Measurements from ENCODE around the gene RNF145.
A peak's percentile ranks its signal among the peaks of the same experiment; 100 is the strongest.
"Not testable (repeated sequence)": the region's sequence is repeated elsewhere in the genome, so short reads cannot be mapped to it uniquely, and the experiment has no call there.

RNF145 gene

DNA sequence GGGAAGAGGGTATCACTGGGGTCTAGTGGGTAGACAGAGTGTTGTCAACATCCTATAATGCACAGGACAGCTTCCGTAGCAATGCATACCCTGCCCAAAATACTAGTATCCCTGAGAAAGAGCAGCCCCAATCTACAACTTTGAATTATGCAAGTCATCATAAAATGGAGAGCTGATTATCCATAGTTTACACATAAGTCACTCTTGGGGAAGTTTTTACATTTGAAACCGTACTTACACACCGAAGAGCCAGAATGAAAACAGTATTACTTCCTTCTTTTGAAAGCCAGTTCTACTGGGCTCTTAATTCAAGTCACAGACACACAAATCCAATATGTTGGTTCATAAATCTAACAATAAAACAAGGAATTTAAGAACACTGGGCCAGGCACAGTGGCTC is 21.6 kb downstream of the RNF145 start:
- DNase-seq: no peak

DNA sequence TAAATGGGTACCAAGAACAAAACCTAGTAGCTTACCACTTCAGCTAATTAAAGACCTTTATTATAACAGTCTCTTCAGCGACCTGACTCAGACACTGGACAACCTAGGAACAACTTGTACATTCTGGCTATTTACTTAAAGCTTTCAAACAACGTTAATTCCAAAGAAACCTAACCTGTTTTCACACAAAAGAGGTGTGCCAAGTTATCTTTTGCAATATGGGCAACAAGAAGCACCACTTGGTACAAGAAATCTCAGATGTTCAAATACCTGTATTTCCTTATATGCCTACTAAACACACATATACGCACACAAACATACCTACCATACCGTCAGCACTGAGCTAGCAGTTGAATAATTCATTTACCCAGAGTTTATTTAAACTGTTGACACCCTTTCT is 23.0 kb downstream of the RNF145 start:
- DNase-seq: no peak

DNA sequence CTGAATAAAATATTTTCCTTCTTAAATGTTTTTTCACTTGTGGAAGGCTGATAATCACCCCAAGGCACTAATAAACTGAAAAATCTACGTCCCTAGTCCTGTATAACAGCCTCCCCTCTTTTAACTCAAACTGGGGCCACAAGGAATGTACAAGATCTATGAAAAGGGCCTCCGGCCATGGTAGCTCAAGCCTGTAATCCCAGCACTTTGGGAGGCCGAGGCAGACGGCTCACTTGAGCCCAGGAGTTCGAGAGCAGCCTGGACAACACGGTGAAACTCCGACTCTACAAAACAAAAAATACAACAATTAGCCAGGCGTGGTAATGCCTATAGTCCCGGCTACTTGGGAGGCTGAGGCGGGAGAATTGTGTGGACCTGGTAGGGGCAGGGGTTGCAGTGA is 23.6 kb downstream of the RNF145 start:
- DNase-seq: no peak

DNA sequence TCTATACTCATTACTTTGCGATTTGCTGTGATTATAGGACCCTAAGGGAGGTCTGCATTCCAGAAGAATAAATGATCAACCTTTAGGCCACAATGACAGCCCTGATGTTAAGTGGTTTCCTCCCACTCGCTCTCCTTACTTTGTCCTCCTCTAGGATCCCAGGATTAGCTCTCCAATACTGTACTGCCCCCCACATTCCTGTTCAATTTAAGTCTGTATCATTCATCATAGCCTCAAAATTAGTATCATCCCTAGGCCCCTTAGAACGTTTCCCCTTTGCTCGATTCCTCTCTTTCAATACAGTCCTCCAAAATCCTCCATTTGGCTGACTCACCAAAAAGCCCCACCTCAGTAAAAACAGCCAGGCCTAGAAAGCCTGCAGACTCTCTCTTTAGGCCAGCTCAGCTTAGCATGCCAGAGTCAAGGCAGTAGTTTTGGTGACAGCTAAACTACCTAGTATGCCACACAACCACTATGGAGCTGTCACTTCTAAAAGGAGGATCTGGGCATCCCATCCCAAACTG is 24.4 kb downstream of the RNF145 start:
- DNase-seq: no peak

DNA sequence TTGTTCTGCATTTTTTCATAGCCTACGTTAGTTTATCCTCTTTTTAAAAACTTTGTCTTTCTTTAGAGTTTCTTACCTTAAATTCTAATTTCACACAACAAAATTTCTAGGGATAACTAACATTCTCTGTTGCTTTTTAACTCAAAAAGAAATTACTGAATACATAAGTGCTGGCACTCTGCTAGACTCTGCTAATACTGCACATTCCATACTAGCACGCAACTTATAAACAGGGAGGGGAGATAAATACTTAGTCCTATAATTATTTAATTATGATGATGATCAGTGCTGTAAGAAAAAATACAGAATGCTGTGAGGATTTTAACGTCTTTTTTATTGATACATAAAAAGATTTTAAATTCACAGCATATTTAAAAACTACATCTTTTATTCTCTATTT is 25.1 kb downstream of the RNF145 start:
- DNase-seq: no peak

DNA sequence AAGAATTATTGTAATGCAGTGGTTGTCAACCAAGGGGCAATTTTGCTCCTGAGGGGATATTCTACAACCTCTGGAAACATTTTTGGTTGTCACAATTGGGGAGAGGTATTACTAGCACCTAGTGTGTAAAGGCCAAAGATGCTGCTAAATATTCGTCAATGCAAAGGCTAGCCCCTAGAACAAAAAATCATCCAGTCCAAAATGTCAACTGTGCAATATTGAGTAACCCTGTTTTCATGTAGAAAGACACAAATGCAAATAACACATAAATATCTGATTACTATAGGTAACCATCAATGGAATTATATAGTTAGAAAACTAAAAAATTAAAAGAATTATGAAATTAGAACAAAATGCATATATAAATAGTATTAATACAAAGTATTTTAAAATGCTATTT is 26.1 kb downstream of the RNF145 start:
- DNase-seq: no peak

DNA sequence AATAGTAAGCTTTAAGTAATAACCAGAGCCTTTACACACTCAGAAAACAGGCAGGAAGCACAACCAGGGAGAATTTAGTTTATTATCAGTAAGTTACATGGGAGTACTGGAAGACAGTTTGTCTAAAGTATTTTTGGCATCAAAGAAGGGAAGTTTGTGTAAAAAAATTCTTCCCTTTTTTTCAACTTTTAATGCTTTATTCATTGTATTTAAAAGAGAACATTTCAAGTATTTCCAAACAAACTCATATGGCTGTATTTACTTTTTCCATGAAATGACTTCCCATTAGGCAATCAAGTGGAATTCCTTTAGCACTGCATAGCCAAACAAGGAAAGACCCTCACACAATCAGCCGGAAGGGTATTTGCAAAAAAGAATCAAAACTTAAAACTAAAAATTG is 26.7 kb downstream of the RNF145 start:
- DNase-seq: no peak

DNA sequence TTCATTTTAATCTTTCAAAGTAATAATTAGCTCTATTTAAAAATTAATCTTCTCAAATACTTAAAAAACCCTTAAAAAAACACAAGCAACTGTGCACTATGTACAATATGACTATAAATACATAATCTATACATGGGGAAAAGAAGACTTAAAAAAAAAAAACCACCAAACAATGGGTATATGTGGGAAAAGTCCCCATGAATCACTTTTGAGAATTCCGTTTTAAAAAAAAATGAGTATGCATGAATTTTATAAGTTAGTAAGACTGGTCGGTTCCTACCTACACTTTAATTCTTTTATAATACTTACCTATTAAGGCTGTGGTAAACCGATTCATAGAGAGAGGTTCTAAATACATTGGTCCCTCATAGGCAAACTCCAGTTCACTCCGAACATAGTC is 27.7 kb downstream of the RNF145 start:
- no peak for DNase-seq

DNA sequence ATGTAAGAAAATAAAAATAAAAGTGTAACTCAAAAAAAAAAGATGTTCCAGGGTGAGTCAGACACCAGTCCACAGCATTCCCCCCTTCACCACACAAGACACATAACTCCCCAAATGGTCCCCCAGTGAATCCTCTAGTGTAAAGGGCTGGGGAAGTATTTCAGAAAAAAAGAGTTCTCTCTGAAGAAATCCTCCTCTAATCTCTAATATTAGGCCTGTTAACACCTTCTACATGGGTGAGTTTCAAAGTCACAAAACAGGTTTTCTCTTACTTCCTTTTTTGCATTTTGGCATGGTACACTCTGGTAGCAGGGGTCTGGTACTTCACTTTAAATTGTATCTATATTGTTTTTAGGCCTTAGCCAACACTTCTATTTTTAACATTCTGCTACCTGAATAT is 28.2 kb downstream of the RNF145 start:
- DNase-seq: no peak

DNA sequence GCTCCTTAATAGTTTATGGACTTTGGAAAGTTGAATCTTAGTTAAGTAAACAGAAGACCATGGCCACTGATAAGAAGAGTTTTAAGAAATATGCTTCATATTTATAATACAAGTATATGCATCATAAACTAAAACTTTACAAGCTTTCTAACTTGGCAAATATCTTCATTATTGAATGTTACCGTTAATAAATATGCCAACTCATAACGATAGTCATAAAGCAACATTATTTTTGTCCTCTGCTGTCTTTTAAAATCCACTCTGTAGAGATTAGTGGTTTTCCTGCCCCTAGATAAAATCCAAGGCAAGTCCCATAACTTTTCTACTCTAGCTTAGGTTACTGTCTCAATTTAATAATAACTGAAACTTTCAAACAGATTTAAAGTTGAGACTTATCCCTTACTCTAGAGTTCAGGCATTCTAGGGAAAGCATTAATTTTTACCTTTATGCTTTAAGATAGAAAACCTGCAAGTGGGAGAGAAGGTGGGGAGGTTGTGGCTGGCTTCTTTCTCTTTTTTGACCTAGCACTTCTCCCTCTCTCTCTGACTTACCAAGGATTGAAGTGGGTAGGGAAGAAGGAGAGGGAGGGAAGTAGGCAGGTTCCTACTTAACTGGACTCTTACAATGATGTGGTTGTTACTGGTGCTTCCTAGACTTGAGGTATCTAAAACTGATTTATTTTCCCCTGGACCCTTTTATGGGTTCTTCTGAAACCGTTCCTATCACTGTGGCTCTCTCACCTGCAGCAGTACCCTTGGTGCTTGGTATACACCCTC is 29.6 kb downstream of the RNF145 start:
- no peak for DNase-seq

DNA sequence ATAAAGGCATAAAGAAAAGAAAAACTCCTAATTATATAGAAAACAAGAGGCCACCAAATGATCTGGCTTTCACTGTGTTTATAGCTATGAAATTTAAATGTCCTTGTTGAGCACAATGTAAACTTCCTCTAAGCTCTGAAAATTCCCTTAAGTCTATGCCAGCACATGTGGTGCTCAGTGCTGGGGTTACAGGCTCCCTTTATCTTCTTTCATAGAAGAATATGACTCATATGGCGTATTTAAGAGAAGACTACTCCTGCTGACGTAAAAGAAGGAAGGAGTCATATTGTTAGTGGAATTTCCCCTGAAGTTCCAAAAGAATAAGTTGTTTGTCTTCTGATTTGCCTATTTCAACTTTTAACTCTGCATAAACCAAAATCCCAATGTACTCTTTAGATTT is 30.4 kb downstream of the RNF145 start:
- no peak for DNase-seq

DNA sequence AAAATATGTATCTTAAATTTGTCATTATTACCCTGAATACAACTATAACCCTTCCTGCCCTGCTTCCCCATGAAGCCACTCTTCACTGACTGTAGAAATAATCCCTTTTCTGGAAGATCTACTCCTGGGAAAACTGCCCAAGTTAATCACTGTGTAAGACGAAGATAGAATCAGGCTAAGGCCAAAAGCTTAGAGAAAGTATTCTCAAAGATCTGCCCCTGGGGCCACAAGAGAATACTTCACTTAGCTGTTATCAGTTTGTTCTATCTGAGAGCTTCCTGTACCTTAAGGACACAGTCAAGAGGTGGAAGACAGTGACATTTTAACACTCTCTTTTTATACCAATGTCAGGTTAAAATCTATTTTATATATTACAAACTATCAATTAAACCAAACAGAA is 33.8 kb downstream of the RNF145 start:
- DNase-seq: no peak

DNA sequence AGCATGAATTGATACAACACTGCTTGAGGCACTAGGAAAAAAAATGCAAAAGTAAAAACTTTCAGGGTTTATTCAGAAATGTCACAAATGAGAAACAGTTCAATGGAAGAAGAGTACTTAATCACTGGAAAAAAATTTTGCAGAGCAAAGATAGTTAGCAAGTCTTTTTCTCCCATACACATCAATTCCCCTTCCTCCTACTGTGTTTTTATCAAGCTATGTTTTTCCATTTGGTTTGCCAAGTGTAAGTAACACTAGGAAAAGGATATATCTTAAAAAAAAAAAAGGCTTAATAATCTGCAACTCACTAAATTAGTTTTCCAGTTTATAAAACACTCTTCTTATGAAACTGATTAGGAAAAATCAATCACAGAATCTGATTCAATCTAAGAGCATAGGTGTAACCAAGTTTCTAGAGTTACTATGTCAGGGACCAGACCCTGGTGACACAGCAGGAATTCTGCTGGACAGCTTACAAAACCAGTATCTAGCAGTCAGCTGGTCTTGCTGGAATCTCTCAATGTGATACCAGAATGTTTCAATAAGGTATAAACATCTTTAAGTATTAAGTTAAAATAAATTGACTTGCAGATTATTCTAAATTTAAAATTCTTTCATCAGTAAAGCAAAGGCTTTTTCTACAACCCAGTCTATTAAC is 34.7 kb downstream of the RNF145 start:
- DNase-seq: no peak

DNA sequence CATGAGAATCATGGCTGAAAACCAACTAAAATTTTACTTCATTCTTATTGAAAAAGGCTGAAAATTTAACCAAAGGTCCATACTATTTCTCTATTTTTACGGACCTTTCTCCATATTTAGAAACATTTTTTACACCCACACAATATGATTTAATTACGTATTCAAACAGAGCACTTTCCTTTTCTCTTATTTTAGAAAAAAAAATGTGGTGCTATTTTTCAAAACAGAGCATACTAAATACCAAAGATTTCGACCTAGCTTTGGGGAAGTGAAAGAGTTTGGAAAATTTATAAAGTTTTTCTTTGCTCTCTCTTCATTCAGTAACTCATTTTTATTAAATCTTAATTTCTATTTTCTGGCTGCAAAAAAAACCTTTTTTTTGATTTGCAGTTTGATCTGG is 38.1 kb downstream of the RNF145 start:
- no peak for DNase-seq

DNA sequence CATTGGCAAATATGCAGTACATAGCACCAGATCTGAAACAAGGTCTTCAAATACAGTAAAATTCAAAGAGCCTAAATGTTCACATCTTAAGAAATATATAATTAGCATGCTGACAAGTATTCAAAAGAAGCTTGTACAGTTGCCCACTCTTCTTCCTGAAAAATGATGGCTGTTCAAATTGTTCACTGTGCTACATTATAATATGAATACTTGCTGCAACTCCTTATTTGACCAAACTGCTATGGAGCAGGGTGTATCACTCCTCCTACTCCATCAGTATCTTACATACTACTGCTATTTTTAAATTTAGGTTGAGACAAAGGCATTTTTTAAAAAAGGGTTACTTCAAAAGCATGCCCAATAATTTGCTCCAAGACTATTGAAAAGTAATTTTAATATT is 39.3 kb downstream of the RNF145 start:
- DNase-seq: no peak

DNA sequence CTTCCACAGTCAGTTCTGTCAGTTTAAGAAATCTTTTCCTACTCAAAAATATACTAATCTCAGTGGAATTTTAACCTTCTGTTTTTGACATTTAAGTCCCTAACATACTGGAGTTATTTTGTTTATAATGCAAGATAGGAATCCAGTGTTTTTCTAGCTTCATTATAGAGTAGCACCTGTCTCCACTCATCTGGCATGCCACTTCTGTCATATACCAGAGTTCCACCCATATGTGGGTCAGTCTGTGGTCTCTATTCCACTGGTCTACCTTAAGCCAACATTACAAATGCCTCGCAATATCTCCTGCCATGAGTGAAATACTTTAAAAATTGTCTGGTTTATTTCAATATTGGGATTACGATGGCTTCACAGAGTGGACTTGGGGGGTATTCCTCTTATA is 42.9 kb downstream of the RNF145 start:
- no peak for DNase-seq

DNA sequence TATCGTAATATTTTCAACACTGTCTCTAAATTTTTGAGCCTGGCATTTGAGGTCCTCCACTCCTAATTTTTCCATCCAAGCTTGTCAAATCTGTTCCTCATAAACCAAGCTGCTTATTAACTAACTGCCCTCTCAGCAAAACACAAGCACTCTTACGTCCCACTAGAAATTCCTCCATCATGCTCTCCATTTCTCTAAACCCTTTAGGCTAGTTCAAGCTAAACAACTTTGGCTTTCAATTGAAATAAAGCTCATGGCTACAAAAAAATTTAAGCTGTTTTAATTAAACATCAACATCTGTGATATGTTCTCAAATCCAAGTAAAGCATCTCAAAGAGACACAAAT is 45.7 kb downstream of the RNF145 start:
- no peak for DNase-seq

DNA sequence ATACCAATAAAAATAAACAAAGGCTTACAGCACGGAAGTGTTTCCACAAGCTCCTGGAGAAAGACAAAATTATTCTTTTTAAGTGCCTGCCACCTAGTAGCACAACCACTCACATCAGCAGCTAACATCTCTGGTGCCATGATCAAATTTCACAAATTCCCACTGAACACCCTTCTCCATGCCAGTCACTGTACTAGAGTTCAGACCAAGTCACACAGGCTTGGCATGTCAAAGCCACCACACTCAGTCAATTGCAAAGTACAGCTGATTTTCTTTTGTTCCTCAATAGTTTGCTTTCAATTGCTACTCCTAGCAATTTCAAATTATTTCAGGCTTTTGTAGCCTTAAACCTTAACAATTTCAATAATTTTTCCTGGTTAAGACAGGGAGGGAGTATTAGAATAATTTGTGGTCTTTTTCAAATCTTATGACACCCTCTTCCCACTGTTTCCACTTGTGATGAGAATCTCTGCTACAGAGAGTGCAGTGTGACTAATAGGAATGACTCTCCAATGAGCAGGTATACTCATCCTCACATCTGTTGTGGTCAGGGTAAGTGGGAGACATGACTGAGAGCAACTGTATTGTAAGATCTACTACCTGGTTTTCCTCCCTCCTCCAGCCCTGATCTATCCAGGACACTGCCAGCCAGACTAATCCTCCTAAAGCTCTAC is 46.2 kb downstream of the RNF145 start:
- no peak for DNase-seq

DNA sequence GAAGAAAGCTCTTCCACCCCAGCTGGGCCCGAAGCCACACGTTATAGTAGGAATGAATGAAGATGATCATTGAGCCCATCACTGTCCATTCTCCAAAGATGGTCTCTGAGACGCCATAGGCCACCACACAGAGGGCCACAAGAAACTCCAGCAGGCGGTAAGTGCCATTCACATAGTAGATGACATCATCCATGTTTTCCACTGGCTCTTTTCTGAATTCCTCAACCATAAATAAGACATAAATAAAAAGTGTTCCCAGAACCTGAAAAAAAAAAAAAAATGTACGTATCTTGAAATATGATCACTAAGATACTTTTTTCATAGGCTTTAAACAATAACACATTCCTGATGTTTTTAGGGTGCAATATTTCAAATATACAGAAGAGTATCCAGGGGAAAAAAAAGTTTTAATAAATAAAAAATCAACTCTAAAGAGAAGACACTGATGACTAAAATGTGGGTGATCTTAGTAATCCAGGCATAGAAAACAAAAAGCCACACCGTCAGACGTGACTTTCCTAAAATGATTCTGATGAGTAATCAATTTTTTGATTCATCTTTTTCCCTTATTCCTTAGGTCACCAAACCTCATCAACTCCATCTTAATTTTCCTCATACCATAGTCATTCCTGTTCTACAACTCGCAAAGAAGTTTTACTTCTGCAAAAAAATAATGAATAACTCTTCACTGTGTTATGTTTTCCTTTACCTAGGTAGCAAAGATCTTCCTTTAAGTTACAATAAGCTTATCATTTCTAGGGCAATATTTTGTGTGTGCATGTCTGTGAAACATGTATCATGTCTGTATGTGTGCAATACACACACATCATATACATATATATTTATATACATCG is 47.8 kb downstream of the RNF145 start:
- no peak for DNase-seq

DNA sequence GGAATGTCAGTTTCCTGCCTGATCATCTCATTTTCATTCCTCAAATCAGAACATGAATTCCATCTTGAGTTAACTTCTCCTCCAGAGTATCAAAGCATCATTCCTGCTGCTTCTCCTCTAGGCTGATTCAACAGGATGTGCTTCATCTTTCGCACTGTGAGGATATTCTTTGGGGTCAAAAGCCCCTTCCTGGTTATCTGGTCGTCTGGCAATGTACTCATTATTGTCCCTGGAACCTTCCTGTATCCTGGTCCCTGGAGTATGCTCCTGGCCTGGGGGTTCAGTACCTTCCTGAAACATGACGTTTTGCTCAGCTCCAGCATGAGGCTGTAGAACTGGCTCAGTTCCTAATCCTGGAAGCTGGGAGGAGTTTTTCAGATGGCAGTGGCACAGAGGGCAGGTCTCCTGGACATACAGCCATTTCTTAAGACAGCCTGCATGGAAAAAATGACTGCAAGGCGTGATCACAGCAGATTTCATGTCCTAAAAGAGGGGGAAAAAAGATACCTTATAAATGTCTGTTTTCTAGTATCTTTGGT is 50.7 kb downstream of the RNF145 start:
- not testable (repeated sequence) for DNase-seq

DNA sequence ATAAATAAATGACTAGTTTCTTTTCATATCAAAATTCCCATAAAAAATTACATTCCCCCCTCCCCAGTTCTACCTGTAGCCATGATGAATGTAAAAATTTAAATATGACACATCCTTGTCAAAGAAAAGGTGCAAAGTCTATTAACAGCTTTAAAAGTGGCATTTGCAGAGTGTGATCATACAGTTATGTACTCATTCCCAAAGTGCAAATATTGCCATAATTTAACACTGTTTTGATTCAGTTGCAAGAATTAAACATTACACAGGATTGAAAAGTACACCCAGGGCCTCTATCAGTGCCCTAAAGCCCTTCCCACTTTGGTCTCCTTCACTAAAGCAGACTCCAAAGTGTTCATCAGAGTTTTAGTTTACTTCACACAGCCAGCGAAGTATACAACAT is 51.8 kb downstream of the RNF145 start:
- no peak for DNase-seq

DNA sequence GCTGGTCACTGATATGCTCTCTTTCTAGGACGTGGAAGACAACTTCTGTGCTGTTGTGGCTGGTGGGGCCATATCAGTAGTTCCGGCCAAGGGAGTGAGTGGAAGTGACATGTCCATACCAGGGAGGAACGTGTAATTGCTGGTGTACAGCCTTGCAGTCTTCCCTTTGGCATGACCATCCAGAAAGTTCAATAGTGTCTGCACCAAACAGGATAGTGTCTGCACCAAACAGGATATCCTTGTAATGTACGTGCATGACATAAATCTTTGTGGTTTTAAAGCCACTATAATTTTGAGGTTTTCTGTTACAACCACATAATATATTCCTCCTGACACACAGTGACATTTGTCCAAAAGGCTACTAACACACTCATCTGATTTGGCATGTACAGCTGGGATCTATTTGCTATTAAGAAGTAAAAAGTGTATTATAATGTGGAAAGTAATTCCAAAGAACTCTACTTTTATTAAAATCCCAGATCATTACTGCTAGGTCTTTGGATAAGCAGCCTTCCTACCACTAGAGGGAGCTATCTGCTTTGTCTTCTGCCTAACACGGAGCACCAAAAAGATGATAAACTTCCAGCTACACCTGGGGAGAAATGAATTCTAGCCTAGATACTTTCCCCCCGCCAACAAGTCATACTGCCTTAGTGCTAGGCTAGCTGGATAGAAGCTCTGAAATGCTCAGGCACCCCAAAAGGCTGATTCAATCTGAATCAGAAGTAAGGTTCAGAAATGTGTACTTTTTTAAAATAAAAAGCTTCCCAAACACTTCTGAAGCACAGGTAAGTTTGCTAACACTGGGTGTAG is 52.7 kb downstream of the RNF145 start:
- DNase-seq: peak; percentile 59
